ENCODE results near the gene CHST15.
"Not testable (repeated sequence)": the region's sequence is repeated elsewhere in the genome, so short reads cannot be mapped to it uniquely, and the experiment has no call there.

CHST15 gene

GRCh38 chr10:124047427-124048152, 45.8 kb downstream of the CHST15 start:
- DNase-seq (ENCODE audit: low read depth in 2 of 3, low spot score in 2 of 3): no peak

- DNase-seq (ENCODE audit: low read depth in 2 of 3, low spot score in 2 of 3): no peak
Observed at GRCh38 chr10:124045801-124046355, 47.5 kb downstream of the CHST15 start.

GRCh38 chr10:124045276-124045675, 48.1 kb downstream of the CHST15 start:
- no peak for DNase-seq (ENCODE audit: low read depth in 2 of 3, low spot score in 2 of 3)

- DNase-seq (ENCODE audit: low read depth in 2 of 3, low spot score in 2 of 3): no peak
Observed at GRCh38 chr10:124044143-124044862, 49.1 kb downstream of the CHST15 start.

GRCh38 chr10:124043310-124044142, 49.9 kb downstream of the CHST15 start:
- no peak for DNase-seq (ENCODE audit: low read depth in 2 of 3, low spot score in 2 of 3)

GRCh38 chr10:124042656-124043309, 50.6 kb downstream of the CHST15 start:
- no peak for DNase-seq (ENCODE audit: low read depth in 2 of 3, low spot score in 2 of 3)

- no peak for DNase-seq (ENCODE audit: low read depth in 2 of 3, low spot score in 2 of 3)
Observed at GRCh38 chr10:124041675-124042445, 51.5 kb downstream of the CHST15 start.

GRCh38 chr10:124040451-124041188, 52.8 kb downstream of the CHST15 start:
- DNase-seq (ENCODE audit: low read depth in 2 of 3, low spot score in 2 of 3): no peak

- DNase-seq (ENCODE audit: low read depth in 2 of 3, low spot score in 2 of 3): no peak
Observed at GRCh38 chr10:124039483-124040013, 53.9 kb downstream of the CHST15 start.

GRCh38 chr10:124037784-124038183, 55.6 kb downstream of the CHST15 start:
- no peak for DNase-seq (ENCODE audit: low read depth in 2 of 3, low spot score in 2 of 3)

- DNase-seq (ENCODE audit: low read depth in 2 of 3, low spot score in 2 of 3): no peak
Observed at GRCh38 chr10:124037286-124037685, 56.1 kb downstream of the CHST15 start.

- DNase-seq (ENCODE audit: low read depth in 2 of 3, low spot score in 2 of 3): no peak
Observed at GRCh38 chr10:124036746-124037145, 56.7 kb downstream of the CHST15 start.

GRCh38 chr10:124035928-124036558, 57.4 kb downstream of the CHST15 start:
- DNase-seq (ENCODE audit: low read depth in 2 of 3, low spot score in 2 of 3): peak in 1 of 3 experiments; percentile 10

- no peak for DNase-seq (ENCODE audit: low read depth in 2 of 3, low spot score in 2 of 3)
Observed at GRCh38 chr10:124035306-124035927, 58.0 kb downstream of the CHST15 start.

- not testable (repeated sequence) for DNase-seq (ENCODE audit: low read depth in 2 of 3, low spot score in 2 of 3)
Observed at GRCh38 chr10:124034576-124035305, 58.7 kb downstream of the CHST15 start.

- DNase-seq (ENCODE audit: low read depth in 2 of 3, low spot score in 2 of 3): no peak
Observed at GRCh38 chr10:124033887-124034218, 59.5 kb downstream of the CHST15 start.

GRCh38 chr10:124032971-124033886, 60.2 kb downstream of the CHST15 start:
- DNase-seq (ENCODE audit: low read depth in 2 of 3, low spot score in 2 of 3): no peak

Data from activated CD8-positive, alpha-beta memory T cell treated with anti-CD3 and anti-CD28 coated beads for 48 hours (primary cell).